ENCODE results near the gene MUCL3. TPM values are rescaled to one million over a fixed set of nuclear protein-coding genes. Genes with fewer than 3 reads are reported as not detected.

Gene MUCL3
- total and polyA plus RNA-seq, 2 of the 8 experiments (the other 6 are each of a cell fraction or from before 2014, with no cell fraction given) = 0.15 to 0.37 TPM

- CTCF ChIA-PET (ENCODE audit: partially characterized antibody) = interaction anchor here (0.6 to 4.1 kb wide), 5 partner anchors 15 to 184 kb away, joined by 3 to 9 read pairs (median 4); no protein-coding TSS in a partner anchor
- TF ChIP-seq RAD21 (IDR thresholded peaks at IDR 0.05 in 1 of 2, conservative IDR thresholded peaks at IDR 0.05 in 1 of 2; ENCODE audit: low read depth in 2 of 2, low read length in 2 of 2) (no peak), EZH2 (IDR thresholded peaks at IDR 0.05; ENCODE audit: low read depth, low read length, severe bottlenecking) (no peak), CHD1 (IDR thresholded peaks at IDR 0.05; ENCODE audit: low read depth, low read length) (no peak), RFX5 (IDR thresholded peaks at IDR 0.05; ENCODE audit: borderline replicate concordance, low read depth, low read length) (no peak), PHF8 (conservative IDR thresholded peaks at IDR 0.05; ENCODE audit: low read depth, low read length) (no peak), NANOG (IDR thresholded peaks at IDR 0.05; ENCODE audit: insufficient read depth, low read depth, low read length, poor library complexity, severe bottlenecking) (no peak), BRCA1 (IDR thresholded peaks at IDR 0.05; ENCODE audit: low read depth, low read length) (no peak), POU5F1 (IDR thresholded peaks at IDR 0.05; ENCODE audit: low read depth, low read length) (no peak)
Observed at GRCh38 chr6:30903236-30903635, 37.5 kb upstream of the MUCL3 start.

More at GRCh38 chr6:30903236-30903635, 37.5 kb upstream of the MUCL3 start:
- Histone ChIP-seq H3K9me3 (ENCODE audit: insufficient read depth in 2 of 2, low read depth in 1 of 2, low read length in 1 of 2) (no peaks in the 10 kb centered on the region), H3K4me1 (replicated peaks in 1 of 4; ENCODE audit: control insufficient read depth in 3 of 4, insufficient read depth in 4 of 4, low read length in 3 of 4) (0 out of 7 replicates have a peak, but pooled peaks cover 0 to 2% (median 0%) of the 10 kb centered on the region in 4 experiments), H4K91ac (replicated peaks; ENCODE audit: insufficient read length, low read length) (no peak overlapping the region), H3K56ac (replicated peaks; ENCODE audit: insufficient read length, low read depth, low read length) (no peak overlapping the region), H3K36me3 (ENCODE audit: control insufficient read depth in 2 of 4, insufficient read depth in 4 of 4, low read length in 3 of 4) (peaks cover 7 to 20% (median 17%) of the 10 kb centered on the region in 4 experiments), H3K18ac (ENCODE audit: extremely low read depth, low read length) (no peak overlapping the region), H3K23me2 (ENCODE audit: low read depth, low read length) (peaks cover 2% of the 10 kb centered on the region; the same call in 1 of the 2 replicates), H3K4ac (replicated peaks; ENCODE audit: insufficient read length, low read depth, low read length) (no peak overlapping the region), H3K14ac (ENCODE audit: insufficient read length) (no peak overlapping the region), H2AFZ (ENCODE audit: low read length) (no peak overlapping the region), H2BK12ac (ENCODE audit: low read depth, low read length) (no peak overlapping the region), H4K8ac (ENCODE audit: extremely low read depth, insufficient read depth, low read length) (no peak overlapping the region), H3K79me1 (ENCODE audit: low read depth, low read length) (0 out of 2 replicates have a peak, but pooled peaks cover 2% of the 10 kb centered on the region), H2BK120ac (replicated peaks; ENCODE audit: low read depth, low read length) (no peak overlapping the region), H2AK5ac (ENCODE audit: low read depth, low read length) (no peak overlapping the region), H3K23ac (ENCODE audit: insufficient read length) (no peak overlapping the region), H2BK20ac (ENCODE audit: low read length) (no peak overlapping the region), H3K79me2 (ENCODE audit: control insufficient read depth in 1 of 2, insufficient read depth in 2 of 2, low read length in 2 of 2) (peaks cover 0 to 2% of the 10 kb centered on the region in 2 experiments; a peak in 2 of 4 replicates), H3K4me3 (ENCODE audit: extremely low read depth in 1 of 4, insufficient read depth in 2 of 4, low read depth in 3 of 4, low read length in 4 of 4) (no peak overlapping the region), H2BK15ac (ENCODE audit: low read length) (no peak overlapping the region), H3K27ac (ENCODE audit: low read depth, low read length) (no peak overlapping the region), H4K5ac (ENCODE audit: insufficient read length, low read depth, low read length) (no peak overlapping the region), H3K9ac (replicated peaks in 1 of 4; ENCODE audit: extremely low read depth in 1 of 4, low read depth in 3 of 4, low read length in 3 of 4) (no peak overlapping the region), H3K27me3 (replicated peaks in 1 of 4; ENCODE audit: control insufficient read depth in 3 of 4, extremely low read depth in 1 of 4, insufficient read depth in 3 of 4, low read length in 3 of 4) (no peaks in the 10 kb centered on the region), H3K4me2 (ENCODE audit: insufficient read depth in 1 of 2, low read depth in 2 of 2, low read length in 2 of 2) (no peak overlapping the region), H4K20me1 (replicated peaks in 1 of 2; ENCODE audit: control insufficient read depth in 1 of 2, insufficient read depth in 2 of 2, low read length in 2 of 2) (no peaks in the 10 kb centered on the region), H2BK5ac (ENCODE audit: low read depth, low read length) (no peak overlapping the region)
- no peak for FAIRE-seq
- 78% methylated on average over 4 of the region's 4 CpGs; no CpG with 5 or more reads in 1 of the 2 experiments for WGBS, 2 experiments (ENCODE audit: extremely low coverage in 1 of 2, insufficient coverage in 1 of 2, insufficient read length in 1 of 2, insufficient replicate concordance in 2 of 2, low coverage in 1 of 2, low lambda C conversion rate in 2 of 2, missing lambda C conversion rate in 1 of 2)
- POLR2A ChIA-PET (ENCODE audit: partially characterized antibody) = interaction anchor here (0.8 to 2.0 kb wide), 4 partner anchors 10 to 97 kb away, joined by 3 to 7 read pairs (median 4); partner anchors contain the start of gene VARS2
- no peak for DNase-seq (ENCODE audit: low read depth in 1 of 2, low spot score in 2 of 2)

Data from H1 (cell line).